GM21447 (cell line): Measurements from ENCODE around the gene PTPRG.

Experiments used
- ATAC-seq: cut with Tn5 transposase; IDR thresholded peaks from one replicate; pipeline ENCODE4 v1.9.1; 2021; ENCODE audit not compliant: unreplicated experiment

PTPRG gene

DNA sequence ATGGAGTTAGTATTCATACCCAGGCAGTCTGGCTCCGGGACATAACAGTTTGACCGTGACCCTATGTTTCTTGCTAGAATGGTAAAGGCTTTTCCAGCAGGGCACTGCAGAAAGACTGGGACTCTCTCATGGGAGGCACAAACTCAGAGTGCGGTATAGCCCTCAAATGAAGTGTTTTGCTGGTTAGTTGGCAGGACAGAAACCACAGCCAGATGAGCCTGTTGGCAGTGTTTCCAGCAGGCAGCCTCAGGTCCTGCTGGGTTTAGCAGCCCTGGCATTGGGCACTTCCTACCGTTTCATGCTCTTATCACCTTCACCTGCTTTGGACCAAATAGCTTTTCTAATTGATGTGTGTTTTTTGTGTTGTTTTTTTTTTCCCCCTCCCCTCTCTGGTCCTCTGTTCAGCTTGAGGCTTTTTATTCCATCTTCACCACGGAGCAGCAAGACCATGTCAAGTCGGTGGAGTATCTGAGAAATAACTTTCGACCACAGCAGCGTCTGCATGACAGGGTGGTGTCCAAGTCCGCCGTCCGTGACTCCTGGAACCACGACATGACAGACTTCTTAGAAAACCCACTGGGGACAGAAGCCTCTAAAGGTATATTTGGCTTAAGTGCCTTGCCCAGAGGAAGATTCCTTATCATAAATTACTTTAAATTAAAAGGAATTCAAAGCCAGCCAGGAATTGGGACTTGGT lies 606.3 kb downstream of the PTPRG start:
- ATAC-seq: no peak

DNA sequence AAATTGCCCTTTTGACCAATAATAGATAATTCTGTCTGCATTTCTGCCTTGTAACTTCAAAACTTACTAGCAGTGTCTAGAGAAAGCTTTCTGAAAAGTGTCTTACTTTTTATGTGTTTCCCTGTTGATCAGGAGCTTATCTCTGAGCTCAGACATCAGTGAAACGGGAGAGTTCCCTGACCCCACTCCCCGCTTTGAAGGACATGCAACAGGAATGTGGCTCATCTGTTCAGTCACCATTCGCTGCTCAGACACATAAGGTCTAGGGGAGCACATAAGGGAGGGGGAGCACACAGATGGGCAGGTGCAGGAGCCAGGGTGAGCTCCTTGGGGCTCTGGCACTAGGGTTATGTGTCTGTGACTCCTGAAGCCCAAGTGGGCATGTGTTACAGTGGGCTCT lies 607.0 kb downstream of the PTPRG start:
- ATAC-seq: no peak

- no peak for ATAC-seq
Measured at GRCh38 chr3:62169906-62170660, 608.7 kb downstream of the PTPRG start.

GRCh38 chr3:62171789-62172188 lies 610.4 kb downstream of the PTPRG start:
- ATAC-seq: no peak

DNA sequence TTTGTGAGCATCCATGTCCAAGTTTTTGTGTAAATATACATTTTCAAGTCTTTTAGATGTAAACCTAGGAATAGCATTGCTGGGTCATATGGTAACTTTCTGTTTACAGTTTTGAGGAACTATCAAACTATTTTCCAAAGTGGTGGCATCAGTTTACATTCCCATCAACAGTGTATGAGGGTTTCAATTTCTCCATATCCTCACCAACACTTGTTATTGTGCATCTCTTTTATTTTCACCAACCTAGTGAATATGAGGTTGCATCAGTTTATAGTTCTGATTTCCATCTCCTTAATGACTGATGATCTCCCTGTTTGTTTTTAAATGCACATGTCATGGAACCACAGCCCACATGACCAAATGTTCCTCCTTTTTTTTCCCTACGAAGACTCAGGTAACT lies 610.8 kb downstream of the PTPRG start:
- ATAC-seq: no peak

DNA sequence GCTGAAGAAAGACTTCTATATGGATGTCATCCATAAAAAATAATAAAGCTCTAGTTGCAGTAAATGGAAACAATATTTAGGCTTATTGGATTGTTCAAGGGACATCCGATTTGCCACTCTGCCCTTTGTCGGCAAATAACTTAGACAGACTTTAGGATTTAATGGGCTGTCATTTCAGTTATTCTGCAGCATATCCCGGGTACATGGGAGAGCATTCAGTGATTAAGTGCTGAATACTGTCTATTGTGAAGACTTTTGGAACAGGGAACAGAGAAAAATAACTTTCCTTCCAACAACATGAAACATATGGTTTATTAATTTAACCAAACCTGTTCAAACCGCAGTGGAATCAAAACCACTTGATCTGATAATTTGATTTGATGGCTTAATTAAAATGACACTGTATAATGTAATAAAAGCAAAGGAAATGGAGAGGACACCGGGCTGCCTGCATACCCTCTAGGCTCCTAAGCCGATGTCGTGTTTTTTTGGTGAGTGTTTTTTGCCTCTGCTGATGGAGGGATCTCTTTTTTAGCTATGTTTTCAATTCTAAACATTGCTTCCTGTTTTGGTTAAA lies 612.7 kb downstream of the PTPRG start:
- ATAC-seq: no peak

DNA sequence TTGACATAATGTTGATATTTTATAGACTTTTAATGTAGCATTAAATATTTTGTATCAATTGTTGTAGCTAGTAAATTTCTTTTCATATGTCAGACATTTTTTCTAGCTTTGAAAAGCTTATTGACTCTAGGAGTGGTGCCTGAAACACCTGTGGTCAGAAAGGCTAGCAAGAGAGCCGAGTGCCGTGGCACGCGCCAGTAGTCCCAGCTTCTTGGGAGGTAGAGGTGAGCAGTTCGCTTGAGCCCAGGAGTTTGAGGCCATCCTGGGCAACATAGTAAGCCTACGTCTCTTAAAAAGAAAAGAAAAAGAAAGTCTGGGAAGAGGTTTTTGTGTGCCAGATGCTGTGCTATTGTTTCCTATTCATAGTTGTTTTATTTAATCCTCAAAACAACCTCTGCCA lies 613.8 kb downstream of the PTPRG start:
- ATAC-seq: no peak

- ATAC-seq: no peak
Measured at GRCh38 chr3:62178032-62178431, 616.7 kb downstream of the PTPRG start.

DNA sequence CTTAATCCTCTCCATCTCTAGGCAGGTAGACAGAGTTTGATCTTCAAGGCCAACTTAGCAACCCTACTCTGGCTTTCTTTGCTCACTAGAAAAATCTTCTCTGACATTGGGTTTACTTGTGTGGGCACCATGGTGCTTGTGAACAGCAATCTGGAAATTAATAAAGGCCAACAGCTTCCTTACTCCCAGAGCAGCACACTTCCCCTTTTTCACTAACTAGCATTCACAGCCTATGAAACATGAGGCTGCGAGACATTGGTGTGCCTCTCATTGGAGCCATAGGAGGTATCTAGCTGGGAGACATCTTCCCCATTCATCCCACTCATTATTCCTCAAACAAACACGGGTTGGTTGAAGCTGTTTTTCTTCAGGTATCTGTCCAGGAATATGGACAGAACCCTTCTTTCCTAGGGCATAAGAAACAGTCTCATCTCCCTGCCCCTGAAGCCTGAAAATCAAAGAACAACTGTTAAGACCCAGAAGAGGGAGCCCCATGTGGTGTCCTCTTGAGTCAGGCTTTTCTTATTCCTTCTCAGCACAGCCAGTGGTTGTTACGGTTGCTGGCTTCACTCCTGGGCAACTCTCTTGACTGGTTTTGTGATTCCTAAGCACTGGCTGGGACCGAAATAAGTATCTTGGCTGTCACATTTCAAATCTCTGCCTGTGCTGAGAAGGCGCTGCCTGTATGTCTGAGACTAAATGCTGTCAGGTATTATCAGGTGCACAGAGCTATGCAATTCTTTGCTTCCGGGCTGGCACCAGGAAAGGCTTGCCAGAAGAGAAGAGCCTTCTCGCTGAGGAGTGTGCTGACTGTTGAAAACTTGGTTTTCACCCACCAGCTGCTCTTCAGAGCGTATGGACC lies 617.6 kb downstream of the PTPRG start:
- no peak for ATAC-seq

GRCh38 chr3:62180514-62180913 lies 619.1 kb downstream of the PTPRG start:
- ATAC-seq: no peak

GRCh38 chr3:62183087-62183486 lies 621.7 kb downstream of the PTPRG start:
- no peak for ATAC-seq

GRCh38 chr3:62183969-62184368 lies 622.6 kb downstream of the PTPRG start:
- no peak for ATAC-seq

DNA sequence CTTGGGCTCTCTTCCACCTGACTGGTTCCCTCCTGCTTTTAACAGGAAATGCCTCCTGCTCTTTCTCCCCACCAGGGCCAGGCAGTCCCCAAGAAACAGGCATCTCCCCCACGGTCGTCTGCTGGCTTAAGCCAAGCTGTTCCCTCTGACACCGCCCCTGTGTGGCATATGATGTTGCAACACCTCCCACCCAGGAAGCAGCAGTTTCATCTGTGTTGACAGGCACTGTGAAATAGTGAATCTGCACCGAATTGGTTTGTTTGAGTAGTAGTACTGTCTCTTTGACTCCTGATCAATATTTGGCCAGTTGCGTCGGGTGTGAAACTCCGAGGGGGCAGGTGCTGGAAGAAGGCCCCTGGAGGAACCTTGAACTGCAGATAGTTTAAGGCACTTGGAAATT lies 623.2 kb downstream of the PTPRG start:
- ATAC-seq: no peak

DNA sequence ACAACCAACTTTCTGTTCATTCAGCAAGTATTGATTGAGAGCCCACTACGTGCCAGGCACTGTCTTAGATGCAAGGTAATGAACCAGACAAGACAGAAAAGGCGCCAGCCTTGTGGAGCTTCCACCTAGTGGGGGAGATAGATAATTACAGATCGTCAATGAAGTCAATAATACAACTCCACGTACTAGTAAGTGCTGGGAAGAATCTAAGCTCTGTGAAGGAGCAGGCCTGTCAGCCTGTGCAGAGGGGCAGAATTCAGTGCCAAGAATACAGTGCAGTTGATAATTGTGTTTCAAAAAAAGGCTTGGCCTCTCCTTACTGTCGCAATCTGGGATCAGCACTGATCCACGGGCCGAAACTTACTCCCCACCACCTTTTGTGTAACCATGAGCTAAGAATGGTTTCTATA lies 625.7 kb downstream of the PTPRG start:
- ATAC-seq: no peak

GRCh38 chr3:62188681-62189375 lies 627.5 kb downstream of the PTPRG start:
- ATAC-seq: peak; percentile 83

DNA sequence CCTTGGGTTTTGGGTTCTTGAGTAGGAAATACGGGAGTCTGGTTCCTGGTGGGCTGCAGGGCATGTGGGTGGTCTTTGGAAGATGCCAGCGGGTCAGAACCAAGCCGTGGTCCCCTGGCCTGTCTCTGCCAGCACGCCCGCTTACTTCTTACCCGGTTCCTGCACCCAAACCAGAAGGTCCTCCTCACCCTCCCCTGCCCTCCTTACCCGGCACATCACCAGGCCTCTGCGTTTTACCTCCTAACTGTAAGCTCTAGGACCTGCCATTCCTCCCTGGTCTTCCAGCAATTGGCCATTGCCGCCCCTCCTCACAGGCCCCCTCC lies 628.0 kb downstream of the PTPRG start:
- ATAC-seq: no peak

DNA sequence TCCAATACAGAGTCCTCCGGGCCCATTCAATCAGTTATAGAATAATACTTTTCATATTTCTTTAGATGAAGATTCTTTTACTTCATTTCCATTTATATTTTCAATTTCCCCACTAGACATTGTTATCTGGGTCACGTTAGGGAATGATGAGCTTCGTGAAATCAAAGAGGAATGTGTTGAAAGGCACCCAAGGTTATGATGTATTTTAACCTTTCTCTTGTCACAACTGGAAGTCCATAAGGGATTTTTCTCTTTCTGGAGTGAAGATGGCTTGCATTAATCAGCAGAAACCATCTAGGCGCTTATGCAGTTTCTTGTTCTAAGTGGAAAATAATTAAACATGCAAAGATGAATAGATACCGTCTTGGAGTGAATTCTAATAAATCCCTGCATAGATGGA lies 631.5 kb downstream of the PTPRG start:
- ATAC-seq: no peak

DNA sequence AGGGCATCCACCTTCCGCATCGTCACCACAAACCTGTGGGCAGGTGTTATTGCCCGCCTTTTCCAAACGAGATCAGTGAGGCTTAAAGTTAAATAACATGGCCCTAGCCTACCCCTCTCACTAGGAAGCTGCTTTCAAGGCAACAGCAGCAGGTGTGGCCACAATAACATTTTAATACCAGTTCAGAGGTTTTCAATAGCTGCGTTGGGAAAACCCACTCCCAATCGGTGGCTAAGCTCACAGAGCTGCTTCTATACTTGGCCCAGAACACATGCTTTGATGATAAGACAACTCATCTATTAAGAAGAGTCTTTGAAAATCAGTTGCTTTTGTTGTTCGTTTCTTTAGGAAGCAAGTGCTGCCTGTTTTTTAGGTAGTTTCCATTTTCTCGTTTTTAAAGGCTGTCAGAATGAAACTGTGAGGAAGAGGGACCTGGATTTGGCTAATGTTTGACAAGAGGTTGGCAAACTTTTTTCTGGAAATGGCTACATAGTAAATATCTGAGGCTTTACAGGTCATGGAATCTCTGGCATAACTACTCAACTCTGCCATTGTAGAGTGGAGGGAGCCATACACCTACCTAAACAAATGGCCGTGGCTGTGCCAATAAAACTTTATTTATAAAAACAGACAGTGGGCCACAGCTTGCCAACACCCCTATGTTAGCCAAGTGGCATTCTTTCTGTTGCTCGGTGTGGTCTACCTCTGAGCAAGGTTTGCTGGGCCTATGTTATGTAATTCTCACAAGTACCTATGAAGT lies 632.4 kb downstream of the PTPRG start:
- no peak for ATAC-seq

- ATAC-seq: no peak
Measured at GRCh38 chr3:62197350-62198012, 636.1 kb downstream of the PTPRG start.

- ATAC-seq: no peak
Measured at GRCh38 chr3:62199126-62199525, 637.8 kb downstream of the PTPRG start.
